HepG2 (cell line): ENCODE measurements around the gene HIVEP2. TPM values are rescaled to one million over a fixed set of nuclear protein-coding genes. Genes with fewer than 3 reads are reported as not detected.
A peak's percentile ranks its signal among the peaks of the same experiment; 100 is the strongest.

Experiments
- FOXA1 ChIP-seq, 2 experiments: fragments of 450-650 bp in 1 of 2; sonication (generic) in 1 of 2; formaldehyde crosslinking in 1 of 2; IDR thresholded peaks; 2 replicates each; pipeline versions ENCODE4 v1.4.0 to v1.6.1; 2016 to 2020; ENCODE audit warnings: missing genetic modification reagents in 1 of 2
- KLF12 ChIP-seq: sonication (generic); formaldehyde crosslinking; IDR thresholded peaks from 2 replicates; pipeline ENCODE4 v1.4.0; 2020; ENCODE audit warnings: missing genetic modification reagents, borderline replicate concordance
- MED1 ChIP-seq: sonication (generic); formaldehyde crosslinking; IDR thresholded peaks from 2 replicates; pipeline ENCODE4 v1.4.0; 2020; ENCODE audit warnings: missing genetic modification reagents
- MTERF4 ChIP-seq: sonication (generic); formaldehyde crosslinking; IDR thresholded peaks from 2 replicates; pipeline ENCODE4 v1.8.0; 2023; ENCODE audit warnings: mild to moderate bottlenecking, missing genetic modification reagents
- ONECUT2 ChIP-seq: sonication (generic); formaldehyde crosslinking; IDR thresholded peaks from 2 replicates; pipeline ENCODE4 v1.4.0; 2020; ENCODE audit warnings: missing genetic modification reagents
- POGZ ChIP-seq: sonication (generic); formaldehyde crosslinking; IDR thresholded peaks from 2 replicates; pipeline ENCODE4 v1.4.0; 2020; ENCODE audit warnings: mild to moderate bottlenecking, missing genetic modification reagents
- RERE ChIP-seq: IDR thresholded peaks from 2 replicates; pipeline ENCODE4 v1.6.1; 2016; ENCODE audit warnings: low read depth, missing genetic modification reagents, missing compliant biosample characterization
- SAFB2 ChIP-seq: sonication (generic); formaldehyde crosslinking; IDR thresholded peaks from 2 replicates; pipeline ENCODE4 v1.5.1; 2020; ENCODE audit warnings: missing genetic modification reagents, low read depth, mild to moderate bottlenecking, borderline replicate concordance
- SOX6 ChIP-seq, 2 experiments: fragments of 450-650 bp in 1 of 2; sonication (generic) in 1 of 2; formaldehyde crosslinking in 1 of 2; IDR thresholded peaks; 2 replicates each; pipeline versions ENCODE4 v1.4.0 to v1.6.1; 2017 to 2020; ENCODE audit warnings: antibody characterized with exemption in 1 of 2, mild to moderate bottlenecking in 1 of 2, missing genetic modification reagents in 1 of 2
- SPEN ChIP-seq: sonication (generic); formaldehyde crosslinking; IDR thresholded peaks from 2 replicates; pipeline ENCODE4 v1.5.1; 2020; ENCODE audit warnings: low read depth, mild to moderate bottlenecking, missing genetic modification reagents
- ZNF276 ChIP-seq: sonication (generic); formaldehyde crosslinking; IDR thresholded peaks from 2 replicates; pipeline ENCODE4 v1.4.0; 2020; ENCODE audit warnings: mild to moderate bottlenecking, low read depth, missing genetic modification reagents
- ZNF543 ChIP-seq: sonication (generic); formaldehyde crosslinking; IDR thresholded peaks from 2 replicates; pipeline ENCODE4 v1.4.0; 2020; ENCODE audit warnings: mild to moderate bottlenecking, missing genetic modification reagents
- ZNF572 ChIP-seq: sonication (generic); formaldehyde crosslinking; IDR thresholded peaks from 2 replicates; pipeline ENCODE4 v1.5.1; 2020; ENCODE audit warnings: mild to moderate bottlenecking, missing genetic modification reagents
- polyA plus RNA-seq, 8 experiments: library from polyadenylated mRNA; depleted of rRNA in 3 of 8; stranded (reverse) in 7 of 8; unstranded in 1 of 8; fragments of >200 nt; fragmentation: Illumina TruSeq in 4 of 8; extraction: Trizol in 4 of 8; gene quantifications; 2 replicates each; pipeline versions ENCODE4 v1.2.1 to v1.2.3, GENCODE V29; 2011 to 2016; ENCODE audit warnings: low read depth in 4 of 8, missing spikeins in 1 of 8, mixed read lengths in 1 of 8; ENCODE audit not compliant: insufficient read depth in 1 of 8
- total RNA-seq, 5 experiments: library from RNA; depleted of rRNA; stranded (reverse); fragments of >200 nt; fragmentation: Illumina TruSeq; extraction: Trizol; gene quantifications; 2 replicates each; pipeline ENCODE4 v1.2.3, GENCODE V29; 2016; ENCODE audit warnings: low read depth in 1 of 5
- TF ChIP-seq, protein P1 (sequence below): sonication (generic); formaldehyde crosslinking; IDR thresholded peaks from 2 replicates; pipeline ENCODE4 v1.4.0; 2020; ENCODE audit warnings: missing genetic modification reagents, borderline replicate concordance
- TF ChIP-seq, protein P2 (sequence below): IDR thresholded peaks from 2 replicates; pipeline ENCODE4 v1.6.1; 2016; ENCODE audit warnings: missing compliant biosample characterization, missing genetic modification reagents, borderline replicate concordance

Gene HIVEP2
- total and polyA plus RNA-seq, 2 of the 13 experiments (the other 11 are each of a cell fraction or from before 2014, with no cell fraction given) = 3.4 to 12.9 TPM

DNA sequence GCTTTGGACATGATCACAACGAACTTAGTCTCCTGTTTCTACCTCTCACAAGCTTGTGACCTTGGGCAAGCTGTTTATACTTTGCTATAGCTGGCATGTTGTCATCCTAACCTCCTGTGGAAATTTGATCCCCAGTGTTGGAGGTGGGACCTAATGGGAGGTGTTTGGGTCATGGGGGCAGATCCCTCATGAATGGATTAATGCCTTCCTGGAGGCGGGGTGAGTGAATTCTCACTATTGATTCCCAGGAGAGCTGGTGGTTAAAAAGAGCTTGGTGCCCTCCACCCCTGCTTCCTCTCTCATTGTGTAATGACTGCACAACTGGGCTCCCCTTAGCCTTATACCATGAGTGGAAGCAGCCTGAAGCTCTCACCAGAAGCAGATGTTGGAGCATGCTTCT is 228.9 kb downstream of the HIVEP2 start (continued):
- TF ChIP-seq ZNF276 (CRISPR knock-in tag) = no peak
- TF ChIP-seq, protein P1, sequence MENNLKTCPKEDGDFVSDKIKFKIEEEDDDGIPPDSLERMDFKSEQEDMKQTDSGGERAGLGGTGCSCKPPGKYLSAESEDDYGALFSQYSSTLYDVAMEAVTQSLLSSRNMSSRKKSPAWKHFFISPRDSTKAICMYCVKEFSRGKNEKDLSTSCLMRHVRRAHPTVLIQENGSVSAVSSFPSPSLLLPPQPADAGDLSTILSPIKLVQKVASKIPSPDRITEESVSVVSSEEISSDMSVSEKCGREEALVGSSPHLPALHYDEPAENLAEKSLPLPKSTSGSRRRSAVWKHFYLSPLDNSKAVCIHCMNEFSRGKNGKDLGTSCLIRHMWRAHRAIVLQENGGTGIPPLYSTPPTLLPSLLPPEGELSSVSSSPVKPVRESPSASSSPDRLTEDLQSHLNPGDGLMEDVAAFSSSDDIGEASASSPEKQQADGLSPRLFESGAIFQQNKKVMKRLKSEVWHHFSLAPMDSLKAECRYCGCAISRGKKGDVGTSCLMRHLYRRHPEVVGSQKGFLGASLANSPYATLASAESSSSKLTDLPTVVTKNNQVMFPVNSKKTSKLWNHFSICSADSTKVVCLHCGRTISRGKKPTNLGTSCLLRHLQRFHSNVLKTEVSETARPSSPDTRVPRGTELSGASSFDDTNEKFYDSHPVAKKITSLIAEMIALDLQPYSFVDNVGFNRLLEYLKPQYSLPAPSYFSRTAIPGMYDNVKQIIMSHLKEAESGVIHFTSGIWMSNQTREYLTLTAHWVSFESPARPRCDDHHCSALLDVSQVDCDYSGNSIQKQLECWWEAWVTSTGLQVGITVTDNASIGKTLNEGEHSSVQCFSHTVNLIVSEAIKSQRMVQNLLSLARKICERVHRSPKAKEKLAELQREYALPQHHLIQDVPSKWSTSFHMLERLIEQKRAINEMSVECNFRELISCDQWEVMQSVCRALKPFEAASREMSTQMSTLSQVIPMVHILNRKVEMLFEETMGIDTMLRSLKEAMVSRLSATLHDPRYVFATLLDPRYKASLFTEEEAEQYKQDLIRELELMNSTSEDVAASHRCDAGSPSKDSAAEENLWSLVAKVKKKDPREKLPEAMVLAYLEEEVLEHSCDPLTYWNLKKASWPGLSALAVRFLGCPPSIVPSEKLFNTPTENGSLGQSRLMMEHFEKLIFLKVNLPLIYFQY = peak; percentile 34; the same call in 1 of the 2 replicates
- no peak for TF ChIP-seq FOXA1 (IDR thresholded peaks at IDR 0.05)
- no peak for TF ChIP-seq FOXA1 (CRISPR knock-in tag; IDR thresholded peaks at IDR 0.05)
- peak; percentile 48; the same call in 1 of the 2 replicates for TF ChIP-seq ONECUT2
- peak; percentile 43 for TF ChIP-seq POGZ (CRISPR knock-in tag)
- TF ChIP-seq RERE = no peak
- TF ChIP-seq SAFB2 (CRISPR knock-in tag) = no peak
- peak; percentile 34 for TF ChIP-seq MED1 (CRISPR knock-in tag)
- no peak for TF ChIP-seq ZNF543
- peak; percentile 17; the same call in 1 of the 2 replicates for TF ChIP-seq SPEN
- TF ChIP-seq ZNF572 (CRISPR knock-in tag) = 0 out of 2 replicates have a peak, but pooled peaks have one; percentile 28
- TF ChIP-seq MTERF4 = 0 out of 2 replicates have a peak, but pooled peaks have one; percentile 35
- TF ChIP-seq SOX6 (IDR thresholded peaks at IDR 0.05) = no peak
- peak; percentile 62 for TF ChIP-seq SOX6 (CRISPR knock-in tag; IDR thresholded peaks at IDR 0.05)
- TF ChIP-seq KLF12 (CRISPR knock-in tag) = no peak
- TF ChIP-seq, protein P2, sequence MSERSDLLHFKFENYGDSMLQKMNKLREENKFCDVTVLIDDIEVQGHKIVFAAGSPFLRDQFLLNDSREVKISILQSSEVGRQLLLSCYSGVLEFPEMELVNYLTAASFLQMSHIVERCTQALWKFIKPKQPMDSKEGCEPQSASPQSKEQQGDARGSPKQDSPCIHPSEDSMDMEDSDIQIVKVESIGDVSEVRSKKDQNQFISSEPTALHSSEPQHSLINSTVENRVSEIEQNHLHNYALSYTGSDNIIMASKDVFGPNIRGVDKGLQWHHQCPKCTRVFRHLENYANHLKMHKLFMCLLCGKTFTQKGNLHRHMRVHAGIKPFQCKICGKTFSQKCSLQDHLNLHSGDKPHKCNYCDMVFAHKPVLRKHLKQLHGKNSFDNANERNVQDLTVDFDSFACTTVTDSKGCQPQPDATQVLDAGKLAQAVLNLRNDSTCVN (CRISPR knock-in tag) = 0 out of 2 replicates have a peak, but pooled peaks have one; percentile 32
